Trophoblast cell (in vitro differentiated cells and primary cell): ENCODE results near the gene FUT4.

ENCODE experiments used
- DNase-seq, 2 donors: peaks; one replicate each; pipeline ENCODE4 v3.0.0-alpha.2; 2016
- H2AFZ ChIP-seq: 2 replicates; pipeline ENCODE4 v1.6.1; 2013; ENCODE audit warnings: low read length, moderate library complexity, mild to moderate bottlenecking; ENCODE audit not compliant: insufficient read depth, poor library complexity
- H2AK5ac ChIP-seq: 2 replicates; pipeline ENCODE4 v1.6.1; 2013; ENCODE audit warnings: mild to moderate bottlenecking, low read length
- H2BK120ac ChIP-seq: 2 replicates; pipeline ENCODE4 v1.6.1; 2013; ENCODE audit warnings: low read length, mild to moderate bottlenecking, moderate library complexity; ENCODE audit not compliant: insufficient read depth, poor library complexity
- H2BK12ac ChIP-seq: 2 replicates; pipeline ENCODE4 v1.6.1; 2013; ENCODE audit warnings: mild to moderate bottlenecking, low read length, moderate library complexity
- H2BK5ac ChIP-seq: 2 replicates; pipeline ENCODE4 v1.6.1; 2013; ENCODE audit warnings: low read length, low read depth, moderate library complexity, mild to moderate bottlenecking; ENCODE audit not compliant: poor library complexity
- H3K14ac ChIP-seq: 2 replicates; pipeline ENCODE4 v1.6.1; 2013; ENCODE audit warnings: mild to moderate bottlenecking, low read length
- H3K18ac ChIP-seq: 2 replicates; pipeline ENCODE4 v1.6.1; 2013; ENCODE audit warnings: mild to moderate bottlenecking, low read length
- H3K23ac ChIP-seq: 2 replicates; pipeline ENCODE4 v1.6.1; 2013; ENCODE audit warnings: low read length
- H3K27ac ChIP-seq: 2 replicates; pipeline ENCODE4 v1.5.1; 2013; ENCODE audit warnings: low read depth, mild to moderate bottlenecking, inconsistent platforms, low read length, moderate library complexity
- H3K27me3 ChIP-seq: 2 replicates; pipeline ENCODE4 v1.6.1; 2013; ENCODE audit warnings: inconsistent platforms, mild to moderate bottlenecking, low read length, moderate library complexity; ENCODE audit not compliant: insufficient read depth
- H3K36me3 ChIP-seq, 2 experiments: 1 replicate in 1 of 2; 2 replicates in 1 of 2; pipeline ENCODE4 v1.6.1; 2013; ENCODE audit warnings: low read length in 2 of 2, mild to moderate bottlenecking in 2 of 2, moderate library complexity in 1 of 2; ENCODE audit not compliant: insufficient read depth in 2 of 2, control insufficient read depth in 1 of 2
- H3K4ac ChIP-seq: 2 replicates; pipeline ENCODE4 v1.6.1; 2013; ENCODE audit warnings: low read depth, mild to moderate bottlenecking, low read length, moderate library complexity
- H3K4me1 ChIP-seq, 2 experiments: 1 replicate in 1 of 2; 2 replicates in 1 of 2; pipeline ENCODE4 v1.6.1; 2013; ENCODE audit warnings: low read length in 2 of 2, mild to moderate bottlenecking in 2 of 2, moderate library complexity in 1 of 2; ENCODE audit not compliant: insufficient read depth in 2 of 2, control insufficient read depth in 1 of 2
- H3K4me2 ChIP-seq: 2 replicates; pipeline ENCODE4 v1.6.1; 2013; ENCODE audit warnings: inconsistent platforms, mild to moderate bottlenecking, low read length, moderate library complexity
- H3K4me3 ChIP-seq: 2 replicates; pipeline ENCODE4 v1.5.1; 2013; ENCODE audit warnings: mild to moderate bottlenecking, low read depth, low read length, inconsistent platforms
- H3K79me1 ChIP-seq: one replicate; pipeline ENCODE4 v1.6.1; 2013; ENCODE audit warnings: low read length
- H3K79me2 ChIP-seq: 2 replicates; pipeline ENCODE4 v1.6.1; 2013; ENCODE audit warnings: low read length, mild to moderate bottlenecking; ENCODE audit not compliant: control insufficient read depth, insufficient read depth, poor library complexity
- H3K9ac ChIP-seq: 2 replicates; pipeline ENCODE4 v1.6.1; 2013; ENCODE audit warnings: mild to moderate bottlenecking, low read length
- H3K9me3 ChIP-seq: 2 replicates; pipeline ENCODE4 v1.6.1; 2013; ENCODE audit warnings: low read depth, mild to moderate bottlenecking, control low read depth, inconsistent platforms, low read length; ENCODE audit not compliant: insufficient read depth
- H4K12ac ChIP-seq: 2 replicates; pipeline ENCODE4 v1.6.1; 2013; ENCODE audit warnings: low read depth, mild to moderate bottlenecking, low read length, moderate library complexity
- H4K8ac ChIP-seq: 2 replicates; pipeline ENCODE4 v1.6.1; 2013; ENCODE audit warnings: low read depth, mild to moderate bottlenecking, low read length, moderate library complexity
- H4K91ac ChIP-seq: one replicate; pipeline ENCODE4 v1.6.1; 2013; ENCODE audit warnings: low read depth, mild to moderate bottlenecking, low read length, moderate library complexity
- WGBS: extraction: QIAGEN DNeasy Blood & Tissue Kit; methylation state at CpG from one replicate; pipeline ENCODE4 v1.1.7; 2013; ENCODE audit warnings: missing lambda C conversion rate; ENCODE audit not compliant: insufficient read length, insufficient coverage; ENCODE audit errors: extremely low coverage; 5-methylcytosine and 5-hydroxymethylcytosine counted together

FUT4 gene

DNA sequence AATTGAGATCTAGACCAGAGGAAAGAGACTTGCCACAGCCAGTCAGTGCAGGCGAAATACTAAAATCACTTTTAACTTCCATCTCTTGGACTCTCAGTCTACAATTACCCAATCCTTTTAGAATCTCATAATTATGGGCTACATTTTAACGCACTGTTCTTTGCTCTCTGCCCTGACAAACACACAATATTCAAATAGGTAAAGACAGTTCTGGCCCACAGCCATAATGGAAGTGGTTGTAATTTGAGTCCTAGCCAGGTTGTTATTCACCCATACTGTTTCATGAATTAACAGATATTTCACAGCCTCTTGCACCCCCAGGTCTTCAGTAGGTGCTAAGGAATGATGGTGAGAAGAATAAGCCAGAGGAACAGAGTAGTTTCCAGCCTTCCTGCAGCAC is 30.6 kb upstream of the FUT4 start:
- no peak overlapping the region for H3K9ac ChIP-seq
- no peaks in the 10 kb centered on the region for H3K9me3 ChIP-seq
- no peak for DNase-seq
- no peak overlapping the region for H4K12ac ChIP-seq
- no peak overlapping the region for H3K18ac ChIP-seq
- H4K8ac ChIP-seq = no peak overlapping the region
- no peak overlapping the region for H3K4me3 ChIP-seq
- H3K36me3 ChIP-seq = no peaks in the 10 kb centered on the region
- no peak overlapping the region for H2BK120ac ChIP-seq
- no peak overlapping the region for H2AK5ac ChIP-seq
- no peak overlapping the region for H2AFZ ChIP-seq
- no peak overlapping the region for H3K4me2 ChIP-seq
- no peaks in the 10 kb centered on the region for H3K27me3 ChIP-seq
- H4K91ac ChIP-seq = no peak overlapping the region
- no peak overlapping the region for H3K27ac ChIP-seq
- H3K4me1 ChIP-seq = peaks cover 2 to 4% of the 10 kb centered on the region in 2 experiments
- no peak overlapping the region for H3K4ac ChIP-seq
- H3K79me2 ChIP-seq = no peaks in the 10 kb centered on the region
- H3K14ac ChIP-seq = no peak overlapping the region
- H3K23ac ChIP-seq = no peak overlapping the region
- H3K79me1 ChIP-seq = no peaks in the 10 kb centered on the region
- H2BK5ac ChIP-seq = no peak overlapping the region
- WGBS = no CpG with 5 or more reads among the region's 2 CpGs
- no peak overlapping the region for H2BK12ac ChIP-seq

DNA sequence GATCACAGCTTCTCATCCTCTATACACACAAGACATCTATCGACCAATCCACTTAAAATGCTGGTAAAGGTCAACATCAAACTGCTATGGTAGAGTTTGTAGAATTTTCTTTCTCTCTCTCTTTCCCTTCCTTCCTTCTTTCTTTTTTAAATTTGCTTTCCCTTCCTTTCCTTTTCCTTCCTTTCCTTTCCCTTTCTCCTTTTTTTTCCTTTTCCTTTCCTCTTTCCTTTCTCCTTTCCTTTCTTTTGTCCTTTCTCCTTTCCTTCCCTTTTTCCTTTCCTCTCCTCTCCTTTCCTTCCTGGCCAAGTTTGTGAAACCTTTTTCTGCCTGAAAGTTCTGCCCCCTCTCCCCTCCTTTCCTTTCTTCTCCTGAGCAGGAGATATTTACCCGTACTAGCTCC is 28.3 kb upstream of the FUT4 start:
- WGBS = no CpG with 5 or more reads among the region's 2 CpGs
- no peak overlapping the region for H3K27ac ChIP-seq
- peaks cover 2 to 4% of the 10 kb centered on the region in 2 experiments for H3K4me1 ChIP-seq
- no peaks in the 10 kb centered on the region for H3K79me2 ChIP-seq
- no peak overlapping the region for H2BK12ac ChIP-seq
- H3K36me3 ChIP-seq = no peaks in the 10 kb centered on the region
- no peak for DNase-seq
- no peak overlapping the region for H3K4ac ChIP-seq
- no peak overlapping the region for H2BK120ac ChIP-seq
- H3K79me1 ChIP-seq = no peaks in the 10 kb centered on the region
- H2AFZ ChIP-seq = no peak overlapping the region
- no peak overlapping the region for H3K9ac ChIP-seq
- H2BK5ac ChIP-seq = no peak overlapping the region
- no peak overlapping the region for H3K14ac ChIP-seq
- no peaks in the 10 kb centered on the region for H3K27me3 ChIP-seq
- H4K91ac ChIP-seq = no peak overlapping the region
- no peak overlapping the region for H3K23ac ChIP-seq
- H4K12ac ChIP-seq = no peak overlapping the region
- H3K9me3 ChIP-seq = no peaks in the 10 kb centered on the region
- H4K8ac ChIP-seq = no peak overlapping the region
- H3K4me2 ChIP-seq = no peak overlapping the region
- no peak overlapping the region for H3K18ac ChIP-seq
- no peak overlapping the region for H3K4me3 ChIP-seq
- no peak overlapping the region for H2AK5ac ChIP-seq

DNA sequence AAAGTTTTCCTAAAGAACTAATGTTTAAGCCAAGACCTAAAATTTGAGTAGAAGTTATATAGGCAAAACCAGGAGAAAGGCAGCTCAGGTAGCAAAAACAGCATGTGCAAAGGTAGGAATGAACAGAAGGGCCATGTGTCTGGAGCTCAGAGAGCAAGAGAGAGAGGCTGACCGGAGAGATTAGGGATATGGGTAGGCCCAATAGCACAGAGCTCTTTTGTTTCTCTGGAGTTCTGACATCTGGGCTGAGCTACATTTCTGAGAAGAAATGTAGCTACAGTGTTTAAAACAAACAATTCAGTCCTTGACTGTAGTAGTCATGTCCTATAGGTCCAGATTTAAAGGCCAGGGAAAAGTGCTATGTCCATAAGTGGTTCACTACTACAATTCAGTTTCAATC is 27.0 kb upstream of the FUT4 start:
- Histone ChIP-seq H3K9me3 (no peaks in the 10 kb centered on the region), H2BK5ac (no peak overlapping the region), H4K12ac (no peak overlapping the region), H2BK12ac (no peak overlapping the region), H3K4me1 (peaks cover 2 to 6% of the 10 kb centered on the region in 2 experiments), H3K36me3 (no peaks in the 10 kb centered on the region), H3K4me3 (no peak overlapping the region), H3K27me3 (no peaks in the 10 kb centered on the region), H3K4me2 (no peak overlapping the region), H3K18ac (no peak overlapping the region), H3K9ac (no peak overlapping the region), H3K79me1 (no peaks in the 10 kb centered on the region), H3K4ac (no peak overlapping the region), H3K23ac (no peak overlapping the region), H2BK120ac (no peak overlapping the region), H2AFZ (no peak overlapping the region), H4K91ac (no peak overlapping the region), H2AK5ac (no peak overlapping the region), H3K27ac (no peak overlapping the region), H3K14ac (no peak overlapping the region), H3K79me2 (no peaks in the 10 kb centered on the region), H4K8ac (no peak overlapping the region)
- no CpG with 5 or more reads among the region's 1 CpG for WGBS
- DNase-seq = no peak

DNA sequence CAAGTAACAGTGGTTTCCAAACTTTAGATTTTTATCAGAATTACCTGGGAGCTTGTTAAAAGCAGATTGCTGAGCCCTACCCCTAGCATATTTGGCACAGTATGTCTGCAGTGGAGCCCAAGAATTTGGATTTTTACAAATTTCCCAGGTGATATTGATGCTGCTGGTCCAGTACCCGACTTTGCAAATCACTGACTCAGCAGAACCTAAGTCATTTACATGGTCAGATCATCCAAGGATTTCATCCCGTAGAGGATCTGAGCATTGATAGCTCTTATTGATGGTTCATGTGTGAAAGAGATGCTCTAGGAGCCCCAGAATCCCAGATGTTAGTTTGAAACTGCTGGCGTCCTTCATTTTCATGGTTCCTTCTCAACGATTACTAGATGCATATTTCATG is 25.4 kb upstream of the FUT4 start:
- Histone ChIP-seq H3K4ac (no peak overlapping the region), H3K27me3 (no peaks in the 10 kb centered on the region), H3K79me1 (no peaks in the 10 kb centered on the region), H2BK120ac (no peak overlapping the region), H3K4me3 (no peak overlapping the region), H4K91ac (no peak overlapping the region), H3K18ac (no peak overlapping the region), H3K23ac (no peak overlapping the region), H4K12ac (no peak overlapping the region), H2BK12ac (no peak overlapping the region), H3K36me3 (no peaks in the 10 kb centered on the region), H3K9ac (no peak overlapping the region), H4K8ac (no peak overlapping the region), H3K4me2 (no peak overlapping the region), H3K79me2 (no peaks in the 10 kb centered on the region), H3K4me1 (peaks cover 0 to 2% of the 10 kb centered on the region in 2 experiments), H2AFZ (no peak overlapping the region), H3K14ac (no peak overlapping the region), H3K27ac (no peak overlapping the region), H2AK5ac (no peak overlapping the region), H3K9me3 (no peaks in the 10 kb centered on the region), H2BK5ac (no peak overlapping the region)
- no peak for DNase-seq
- no CpG with 5 or more reads among the region's 4 CpGs for WGBS
